GM23338 (cell line): ENCODE measurements around the gene BTRC.

Experiments
- CTCF ChIP-seq, 2 experiments: fragments of 200-600 bp in 1 of 2; sonication (generic) in 1 of 2; conservative IDR thresholded peaks; 2 replicates each; pipeline versions ENCODE4 v1.5.1 to v1.6.1; 2016 to 2017; ENCODE audit warnings: antibody characterized with exemption in 2 of 2, low read depth in 2 of 2, mild to moderate bottlenecking in 2 of 2, moderate library complexity in 1 of 2
- EZH2phosphoT487 ChIP-seq: fragments of 200-600 bp; sonication (generic); IDR thresholded peaks from one replicate; pipeline ENCODE4 v1.8.1; 2018; ENCODE audit warnings: antibody characterized with exemption; ENCODE audit not compliant: unreplicated experiment
- REST ChIP-seq: IDR thresholded peaks from one replicate; pipeline ENCODE4 v1.6.1; 2018; ENCODE audit warnings: antibody characterized with exemption; ENCODE audit not compliant: unreplicated experiment
- STAT1 ChIP-seq: IDR thresholded peaks from one replicate; pipeline ENCODE4 v1.6.1; 2016; ENCODE audit warnings: antibody characterized with exemption; ENCODE audit not compliant: unreplicated experiment

GRCh38 chr10:101386659-101387259 is 32.8 kb downstream of the BTRC start:
- TF ChIP-seq REST (no peak), CTCF (conservative IDR thresholded peaks at IDR 0.05; ENCODE audit: low read depth in 2 of 2) (no peak), STAT1 (no peak), EZH2phosphoT487 (no peak)
